Natural killer cell treated with Interleukin-12 subunit alpha and Interleukin-12 subunit beta and Interleukin-15 and Interleukin-18, amount 100 ng/mL, for 72 hours (primary cell): ENCODE data around the gene TMEM200C. TPM values are rescaled to one million over a fixed set of nuclear protein-coding genes. Genes with fewer than 3 reads are reported as not detected.

ENCODE experiments used
- ATAC-seq, 2 donors: fragments of 150-1000 bp; cut with Tn5 transposase in 1 of 2; sonication (Bioruptor Pico), chemical (Tn5 transposase) in 1 of 2; 2 replicates each; pipeline ENCODE4 v1.10.0; 2021
- DNase-seq: peaks from one replicate; pipeline ENCODE4 v3.0.0; 2022; ENCODE audit warnings: low spot score
- H3K27ac Mint-ChIP-seq, 2 donors: 1 replicate in 1 of 2; 2 replicates in 1 of 2; pipeline ENCODE4 v1.8.0; 2022; ENCODE audit warnings: mixed read lengths in 2 of 2, mild to moderate bottlenecking in 1 of 2, moderate library complexity in 1 of 2
- H3K27me3 Mint-ChIP-seq, 2 donors: 1 replicate in 1 of 2; 2 replicates in 1 of 2; pipeline ENCODE4 v1.8.0; 2022; ENCODE audit warnings: mixed read lengths in 2 of 2
- H3K36me3 Mint-ChIP-seq: one replicate; pipeline ENCODE4 v1.8.0; 2022; ENCODE audit warnings: mixed read lengths
- H3K4me1 Mint-ChIP-seq, 2 donors: 1 replicate in 1 of 2; 2 replicates in 1 of 2; pipeline ENCODE4 v1.8.0; 2022; ENCODE audit warnings: low read depth in 2 of 2, mixed read lengths in 2 of 2, mild to moderate bottlenecking in 1 of 2
- H3K4me3 Mint-ChIP-seq: one replicate; pipeline ENCODE4 v1.8.0; 2022; ENCODE audit warnings: mixed read lengths
- H3K9me3 Mint-ChIP-seq: 2 replicates; pipeline ENCODE4 v1.8.0; 2022; ENCODE audit warnings: mixed read lengths
- total RNA-seq, 2 donors: library from RNA; stranded (reverse); gene quantifications; one replicate each; pipeline ENCODE4 v1.2.3, GENCODE V29; 2022

Gene TMEM200C
- total RNA-seq, 2 donors from 2014 or later = not detected

- H3K9me3 Mint-ChIP-seq = no peaks in the 10 kb centered on the region
- no peak for ATAC-seq
- H3K4me3 Mint-ChIP-seq = no peak overlapping the region
- H3K27ac Mint-ChIP-seq = no peak overlapping the region
- peaks cover 0 to 2% of the 10 kb centered on the region in 2 donors for H3K27me3 Mint-ChIP-seq
- no peak for DNase-seq
- H3K36me3 Mint-ChIP-seq = no peaks in the 10 kb centered on the region
- H3K4me1 Mint-ChIP-seq = no peaks in the 10 kb centered on the region
Observed at GRCh38 chr18:5839102-5839501, 56.2 kb downstream of the TMEM200C start.
